ENCODE results near the gene LRRC7.

DNA sequence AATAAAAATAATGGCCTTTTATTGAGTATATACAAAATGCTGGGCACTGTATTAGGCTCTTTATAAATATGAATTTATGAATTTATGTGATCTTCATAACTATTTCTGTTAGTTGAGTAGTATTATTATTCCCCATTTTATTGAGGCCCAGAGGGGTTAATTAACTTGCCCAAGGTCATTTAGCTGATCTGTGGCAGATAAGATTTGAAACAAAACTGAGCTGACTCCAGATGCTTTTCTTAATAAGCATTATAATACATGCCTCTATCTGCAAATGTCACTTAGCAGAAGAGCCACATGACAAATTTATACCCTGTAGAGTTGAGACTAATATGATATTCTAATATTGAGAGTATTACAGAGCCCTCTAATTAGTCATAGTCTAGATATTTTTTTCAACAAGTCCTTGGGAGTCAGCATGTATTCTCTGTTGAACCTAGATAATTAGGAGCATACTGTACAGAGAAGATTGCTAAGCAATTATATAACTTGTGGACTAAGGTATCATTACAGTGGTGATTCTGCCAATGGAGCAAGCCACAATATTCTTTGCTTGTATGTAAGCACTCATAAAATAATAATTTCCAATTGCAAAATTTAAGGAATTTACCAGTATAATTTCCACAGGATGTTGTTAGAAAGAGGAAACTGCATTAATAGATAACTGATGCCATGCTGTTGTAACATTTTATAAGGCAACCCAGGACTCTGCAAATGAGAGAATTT is 525.7 kb downstream of the LRRC7 start:
- TF ChIP-seq, protein P1, sequence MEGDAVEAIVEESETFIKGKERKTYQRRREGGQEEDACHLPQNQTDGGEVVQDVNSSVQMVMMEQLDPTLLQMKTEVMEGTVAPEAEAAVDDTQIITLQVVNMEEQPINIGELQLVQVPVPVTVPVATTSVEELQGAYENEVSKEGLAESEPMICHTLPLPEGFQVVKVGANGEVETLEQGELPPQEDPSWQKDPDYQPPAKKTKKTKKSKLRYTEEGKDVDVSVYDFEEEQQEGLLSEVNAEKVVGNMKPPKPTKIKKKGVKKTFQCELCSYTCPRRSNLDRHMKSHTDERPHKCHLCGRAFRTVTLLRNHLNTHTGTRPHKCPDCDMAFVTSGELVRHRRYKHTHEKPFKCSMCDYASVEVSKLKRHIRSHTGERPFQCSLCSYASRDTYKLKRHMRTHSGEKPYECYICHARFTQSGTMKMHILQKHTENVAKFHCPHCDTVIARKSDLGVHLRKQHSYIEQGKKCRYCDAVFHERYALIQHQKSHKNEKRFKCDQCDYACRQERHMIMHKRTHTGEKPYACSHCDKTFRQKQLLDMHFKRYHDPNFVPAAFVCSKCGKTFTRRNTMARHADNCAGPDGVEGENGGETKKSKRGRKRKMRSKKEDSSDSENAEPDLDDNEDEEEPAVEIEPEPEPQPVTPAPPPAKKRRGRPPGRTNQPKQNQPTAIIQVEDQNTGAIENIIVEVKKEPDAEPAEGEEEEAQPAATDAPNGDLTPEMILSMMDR (IDR thresholded peaks at IDR 0.05; ENCODE audit: borderline replicate concordance, extremely low read depth, low read length, poor library complexity, severe bottlenecking), result no peak
- no peak for TF ChIP-seq EZH2 (IDR thresholded peaks at IDR 0.05; ENCODE audit: borderline replicate concordance, low read depth, low read length, severe bottlenecking)

All from DND-41 (cell line).